Fibroblast of villous mesenchyme (primary cell): ENCODE data around the gene SERPINA9. TPM values are rescaled to one million over a fixed set of nuclear protein-coding genes. Genes with fewer than 3 reads are reported as not detected.

Experiments
- DNase-seq: peaks from one replicate; pipeline ENCODE4 v3.0.0-alpha.2; 2010; ENCODE audit warnings: low read depth
- H3K4me3 ChIP-seq: 2 replicates; pipeline ENCODE4 v1.5.1; 2011; ENCODE audit warnings: low read depth, mild to moderate bottlenecking, low read length
- total RNA-seq: library from RNA; depleted of rRNA; stranded (reverse); fragments of >200 nt; gene quantifications from 2 replicates; pipeline ENCODE4 v1.2.3, GENCODE V29; 2012
- TF ChIP-seq, protein P1 (sequence below): IDR thresholded peaks from 2 replicates; pipeline ENCODE4 v1.5.1; 2012; ENCODE audit warnings: low read depth, mild to moderate bottlenecking, low read length; ENCODE audit not compliant: insufficient read depth

Gene SERPINA9
- total RNA-seq, 1 donor: not detected

DNA sequence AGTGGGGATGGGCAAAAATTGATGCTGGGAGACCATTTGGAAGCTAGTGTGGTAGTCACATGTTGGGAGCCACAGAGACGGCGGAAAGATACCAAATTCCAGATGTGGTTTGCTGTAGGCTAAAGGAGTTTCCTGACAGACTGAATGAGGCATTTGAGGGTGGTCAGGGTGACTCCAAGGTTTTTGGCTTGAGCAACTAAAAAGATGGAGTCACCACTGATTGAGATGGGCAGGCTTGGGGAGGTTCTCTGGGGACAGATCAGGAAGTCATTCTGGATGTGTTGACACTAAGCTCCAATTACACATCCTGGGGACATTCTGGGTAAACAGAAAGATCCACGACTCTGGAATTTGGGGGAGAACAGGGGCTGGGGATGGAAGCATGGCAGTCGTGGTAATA, 15.5 kb upstream of the SERPINA9 start:
- TF ChIP-seq, protein P1, sequence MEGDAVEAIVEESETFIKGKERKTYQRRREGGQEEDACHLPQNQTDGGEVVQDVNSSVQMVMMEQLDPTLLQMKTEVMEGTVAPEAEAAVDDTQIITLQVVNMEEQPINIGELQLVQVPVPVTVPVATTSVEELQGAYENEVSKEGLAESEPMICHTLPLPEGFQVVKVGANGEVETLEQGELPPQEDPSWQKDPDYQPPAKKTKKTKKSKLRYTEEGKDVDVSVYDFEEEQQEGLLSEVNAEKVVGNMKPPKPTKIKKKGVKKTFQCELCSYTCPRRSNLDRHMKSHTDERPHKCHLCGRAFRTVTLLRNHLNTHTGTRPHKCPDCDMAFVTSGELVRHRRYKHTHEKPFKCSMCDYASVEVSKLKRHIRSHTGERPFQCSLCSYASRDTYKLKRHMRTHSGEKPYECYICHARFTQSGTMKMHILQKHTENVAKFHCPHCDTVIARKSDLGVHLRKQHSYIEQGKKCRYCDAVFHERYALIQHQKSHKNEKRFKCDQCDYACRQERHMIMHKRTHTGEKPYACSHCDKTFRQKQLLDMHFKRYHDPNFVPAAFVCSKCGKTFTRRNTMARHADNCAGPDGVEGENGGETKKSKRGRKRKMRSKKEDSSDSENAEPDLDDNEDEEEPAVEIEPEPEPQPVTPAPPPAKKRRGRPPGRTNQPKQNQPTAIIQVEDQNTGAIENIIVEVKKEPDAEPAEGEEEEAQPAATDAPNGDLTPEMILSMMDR: no peak
- no peak for DNase-seq

DNA sequence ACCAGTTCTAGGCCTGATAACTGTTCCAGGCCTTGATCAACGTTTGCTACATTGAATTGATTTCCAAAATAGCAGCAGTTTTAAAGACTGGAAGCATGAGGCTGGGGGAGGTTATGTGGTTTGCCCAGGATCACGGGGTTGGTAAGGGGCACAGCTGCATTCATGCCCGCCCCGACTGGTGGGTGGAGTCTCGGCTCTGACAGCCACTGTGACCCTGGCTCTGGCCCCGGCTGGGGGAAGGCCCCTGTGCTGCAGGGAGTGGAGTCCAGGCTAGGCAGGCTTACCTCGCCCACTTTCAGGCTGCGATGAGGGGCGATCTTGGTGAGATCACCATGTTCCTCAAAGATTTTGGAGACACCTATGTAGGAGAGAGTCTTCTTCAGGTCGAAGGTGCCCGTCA, 13.3 kb upstream of the SERPINA9 start:
- TF ChIP-seq, protein P1: no peak
- no peak overlapping the region for H3K4me3 ChIP-seq
- DNase-seq: no peak

More for the DNA sequence above, 15.5 kb upstream of the SERPINA9 start:
- H3K4me3 ChIP-seq: no peak overlapping the region

DNA sequence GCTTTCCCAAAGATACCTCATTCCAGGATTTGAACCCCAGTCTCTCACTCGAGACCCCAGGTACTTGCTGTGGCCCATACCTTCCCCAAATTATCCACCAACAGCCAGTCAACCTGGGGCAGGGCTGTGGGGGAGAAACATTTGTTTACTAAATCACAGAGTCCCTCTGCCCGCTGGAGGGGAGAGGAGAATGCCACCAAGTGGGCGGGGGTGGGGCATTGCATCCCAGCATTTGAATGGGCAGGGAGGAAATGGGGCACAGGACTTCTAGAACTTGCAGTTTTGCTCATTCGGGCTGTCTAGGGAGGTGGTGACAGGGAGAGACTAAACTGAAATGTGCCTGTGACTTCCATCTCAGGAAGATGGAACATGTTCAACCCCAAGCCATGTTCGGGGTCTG, 10.9 kb upstream of the SERPINA9 start:
- DNase-seq: no peak
- H3K4me3 ChIP-seq: no peak overlapping the region
- TF ChIP-seq, protein P1: no peak

DNA sequence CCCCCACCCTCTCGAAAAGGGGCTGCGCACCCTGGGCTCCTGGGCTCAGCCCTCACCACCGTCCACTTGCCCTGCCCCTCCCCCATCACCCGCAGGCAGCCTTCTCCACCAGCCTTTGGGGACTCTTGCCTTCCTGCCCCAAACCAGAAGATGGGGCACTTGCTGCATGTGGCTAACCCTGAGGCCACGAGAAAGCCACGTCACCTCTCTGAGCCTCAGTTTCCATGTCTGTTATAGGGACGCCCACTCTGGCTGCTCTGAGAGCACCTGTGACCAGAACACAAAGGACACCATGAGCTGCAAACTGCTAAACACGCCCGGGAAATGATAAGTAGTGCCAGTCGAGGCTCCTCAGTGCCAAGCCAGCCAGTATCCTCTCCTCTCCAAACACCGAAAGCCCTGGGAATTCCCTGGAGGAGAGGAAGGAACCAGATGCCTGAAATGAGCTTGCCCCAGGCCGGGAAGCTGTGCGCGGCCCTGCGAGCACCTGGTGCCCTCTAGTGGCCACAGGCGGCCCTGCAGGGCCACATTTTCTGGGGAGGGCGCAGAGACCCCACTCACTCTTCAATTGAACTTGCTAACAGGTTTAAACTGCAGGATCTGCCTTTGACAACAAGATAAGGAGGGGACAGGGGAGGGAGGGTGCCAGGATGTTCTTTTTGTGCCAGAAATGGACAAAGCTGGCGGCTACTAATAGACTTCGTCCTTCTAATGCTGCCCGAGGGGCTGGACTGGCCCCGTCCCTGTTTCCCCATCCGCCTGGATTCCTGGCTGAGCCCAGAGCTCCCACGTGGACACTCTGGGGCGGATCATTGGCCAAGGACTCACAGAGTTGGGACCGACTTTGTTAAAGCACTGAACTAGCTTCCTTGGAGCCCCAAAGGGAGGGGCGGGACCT, 10.2 kb upstream of the SERPINA9 start:
- TF ChIP-seq, protein P1: peak; percentile 93
- no peak overlapping the region for H3K4me3 ChIP-seq
- peak; percentile 19 for DNase-seq

DNA sequence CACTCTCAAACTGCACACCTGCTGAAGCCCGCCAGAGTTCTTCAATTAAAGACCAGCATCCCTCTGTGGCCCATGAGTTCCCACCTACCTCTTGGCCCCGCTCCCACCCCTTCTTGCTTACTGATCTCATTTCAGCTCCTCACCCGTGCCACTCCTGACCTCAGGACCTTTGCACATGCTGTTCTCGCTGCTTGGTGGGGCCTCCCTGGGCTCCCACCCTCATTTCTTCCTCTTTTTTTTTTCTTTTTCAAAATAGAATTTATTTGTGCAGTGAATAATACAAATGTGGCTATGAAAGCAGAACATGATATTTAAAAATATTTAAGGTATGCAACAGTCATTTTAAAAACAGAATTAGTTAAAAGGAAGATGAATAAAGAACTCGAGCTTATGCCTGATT, 8.5 kb upstream of the SERPINA9 start:
- no peak overlapping the region for H3K4me3 ChIP-seq
- TF ChIP-seq, protein P1: no peak
- no peak for DNase-seq

DNA sequence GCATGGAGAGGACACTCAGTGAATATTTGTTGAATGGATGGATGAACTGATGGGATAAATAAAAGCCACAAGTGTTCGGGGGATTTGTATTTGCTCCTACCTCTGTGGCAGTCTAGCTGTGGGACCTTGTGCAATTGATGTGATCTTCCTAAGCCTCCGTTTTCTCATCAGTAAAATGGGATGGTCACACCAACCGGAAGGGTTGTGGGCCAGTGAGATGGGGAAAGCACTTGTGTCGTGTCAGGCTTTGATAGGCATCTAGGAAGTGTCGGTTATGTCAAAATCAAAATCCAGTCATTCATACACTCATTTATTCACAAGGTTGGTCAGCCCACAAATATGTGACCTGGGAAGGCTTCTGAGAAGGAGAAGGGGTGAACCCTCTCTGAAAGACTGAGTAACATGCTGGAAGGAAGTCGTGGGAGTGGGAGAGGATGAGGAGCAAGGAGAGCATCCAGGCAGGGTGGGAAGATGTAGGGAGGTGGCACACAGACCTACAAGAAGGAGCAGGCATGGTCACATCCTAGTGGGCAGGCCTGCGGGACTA, 7.8 kb upstream of the SERPINA9 start:
- TF ChIP-seq, protein P1: no peak
- no peak for DNase-seq
- no peak overlapping the region for H3K4me3 ChIP-seq
